Cardiac fibroblast (primary cell): ENCODE measurements around the gene TPD52L2.

Experiments used
- DNase-seq, 2 donors: peaks; one replicate each; pipeline versions ENCODE4 v3.0.0 to v3.0.0-alpha.2; 2010; ENCODE audit warnings: low read depth in 2 of 2
- H3K4me3 ChIP-seq, 2 donors: replicated peaks in 1 of 2; 1 replicate in 1 of 2; 2 replicates in 1 of 2; pipeline ENCODE4 v1.5.1; 2011; ENCODE audit warnings: low read depth in 2 of 2, low read length in 2 of 2, mild to moderate bottlenecking in 2 of 2, moderate library complexity in 1 of 2
- CTCF ChIP-seq: IDR thresholded peaks from one replicate; pipeline ENCODE4 v1.5.1; 2011; ENCODE audit warnings: low read depth, mild to moderate bottlenecking, low read length, inconsistent platforms

The TPD52L2 gene

GRCh38 chr20:63930971-63931553 lies 66.0 kb downstream of the TPD52L2 start:
- H3K4me3 ChIP-seq, result no peak overlapping the region
- no peak for DNase-seq
- TF ChIP-seq CTCF, result no peak

DNA sequence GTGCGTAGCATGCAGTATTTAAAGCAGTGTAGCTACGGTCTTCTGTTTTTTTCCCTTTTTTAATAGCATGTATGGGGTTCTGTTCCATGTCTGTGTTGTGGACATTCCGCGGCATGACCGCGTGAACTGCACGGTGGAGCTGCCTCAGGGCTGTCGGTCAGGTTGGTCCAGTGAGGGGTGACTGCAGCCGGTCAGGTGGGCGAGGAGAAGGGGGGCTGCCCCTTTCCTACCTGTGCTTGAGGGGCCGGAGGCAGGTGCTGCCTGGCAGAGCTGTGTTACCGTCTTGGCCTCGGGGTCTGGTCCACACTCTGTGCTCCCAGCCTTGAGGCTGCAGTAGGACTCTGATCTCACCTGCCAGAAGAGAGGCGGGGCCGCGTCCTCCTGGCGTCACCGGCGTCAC lies 66.7 kb downstream of the TPD52L2 start:
- DNase-seq, result no peak
- no peak for TF ChIP-seq CTCF
- no peak overlapping the region for H3K4me3 ChIP-seq

DNA sequence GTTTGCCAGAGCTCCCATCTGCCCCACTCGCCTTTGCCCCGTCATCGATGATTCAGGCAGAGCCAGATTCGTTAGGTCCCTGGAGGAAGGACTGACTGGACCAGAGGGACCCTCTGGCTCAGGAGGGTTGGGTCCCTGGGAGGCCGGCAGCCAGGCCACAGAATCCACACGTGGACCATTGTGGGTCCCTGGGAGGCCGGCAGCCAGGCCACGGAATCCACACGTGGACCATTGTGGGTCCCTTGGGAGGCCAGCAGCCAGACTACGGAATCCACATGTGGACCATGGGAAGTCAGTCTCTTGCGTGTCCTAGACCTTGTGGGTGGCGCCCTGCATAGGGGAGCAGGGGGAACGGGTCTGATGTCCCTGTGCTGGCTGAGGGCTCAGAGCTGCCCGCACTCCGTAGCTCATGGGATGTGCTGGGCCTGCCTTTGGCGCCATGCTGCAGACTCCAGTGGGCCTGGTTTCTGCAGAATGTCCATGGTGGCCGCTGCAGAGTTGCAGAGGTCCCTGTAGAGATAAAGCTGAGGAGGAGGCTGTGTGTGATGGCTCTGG lies 67.6 kb downstream of the TPD52L2 start:
- no peak for DNase-seq
- TF ChIP-seq CTCF, result no peak
- H3K4me3 ChIP-seq, result no peak overlapping the region

- no peak for DNase-seq
- no peak for TF ChIP-seq CTCF
- H3K4me3 ChIP-seq, result no peak overlapping the region
Measured at GRCh38 chr20:63933646-63934045, 68.6 kb downstream of the TPD52L2 start.

GRCh38 chr20:63934271-63935068 lies 69.4 kb downstream of the TPD52L2 start:
- no peak for DNase-seq
- H3K4me3 ChIP-seq, result no peak overlapping the region

GRCh38 chr20:63935447-63935846 lies 70.4 kb downstream of the TPD52L2 start:
- no peak overlapping the region for H3K4me3 ChIP-seq
- no peak for TF ChIP-seq CTCF
- DNase-seq, result no peak

More at GRCh38 chr20:63934271-63935068, 69.4 kb downstream of the TPD52L2 start:
- peak; percentile 41 for TF ChIP-seq CTCF
